Lung microvascular endothelial cell (primary cell): ENCODE measurements around the gene QRICH2. TPM values are rescaled to one million over a fixed set of nuclear protein-coding genes. Genes with fewer than 3 reads are reported as not detected.
A peak's percentile ranks its signal among the peaks of the same experiment; 100 is the strongest.
"Not testable (repeated sequence)": the region's sequence is repeated elsewhere in the genome, so short reads cannot be mapped to it uniquely, and the experiment has no call there.

Experiments used
- DNase-seq, 2 donors: peaks; one replicate each; pipeline versions ENCODE4 v3.0.0 to v3.0.0-alpha.2; 2010; ENCODE audit warnings: low read depth in 2 of 2
- total RNA-seq: library from RNA; depleted of rRNA; stranded (reverse); fragments of >200 nt; gene quantifications from 2 replicates; pipeline ENCODE4 v1.2.1, GENCODE V29; 2014

The QRICH2 gene
- total RNA-seq, 1 donor from 2014 or later = 12.1 TPM

DNA sequence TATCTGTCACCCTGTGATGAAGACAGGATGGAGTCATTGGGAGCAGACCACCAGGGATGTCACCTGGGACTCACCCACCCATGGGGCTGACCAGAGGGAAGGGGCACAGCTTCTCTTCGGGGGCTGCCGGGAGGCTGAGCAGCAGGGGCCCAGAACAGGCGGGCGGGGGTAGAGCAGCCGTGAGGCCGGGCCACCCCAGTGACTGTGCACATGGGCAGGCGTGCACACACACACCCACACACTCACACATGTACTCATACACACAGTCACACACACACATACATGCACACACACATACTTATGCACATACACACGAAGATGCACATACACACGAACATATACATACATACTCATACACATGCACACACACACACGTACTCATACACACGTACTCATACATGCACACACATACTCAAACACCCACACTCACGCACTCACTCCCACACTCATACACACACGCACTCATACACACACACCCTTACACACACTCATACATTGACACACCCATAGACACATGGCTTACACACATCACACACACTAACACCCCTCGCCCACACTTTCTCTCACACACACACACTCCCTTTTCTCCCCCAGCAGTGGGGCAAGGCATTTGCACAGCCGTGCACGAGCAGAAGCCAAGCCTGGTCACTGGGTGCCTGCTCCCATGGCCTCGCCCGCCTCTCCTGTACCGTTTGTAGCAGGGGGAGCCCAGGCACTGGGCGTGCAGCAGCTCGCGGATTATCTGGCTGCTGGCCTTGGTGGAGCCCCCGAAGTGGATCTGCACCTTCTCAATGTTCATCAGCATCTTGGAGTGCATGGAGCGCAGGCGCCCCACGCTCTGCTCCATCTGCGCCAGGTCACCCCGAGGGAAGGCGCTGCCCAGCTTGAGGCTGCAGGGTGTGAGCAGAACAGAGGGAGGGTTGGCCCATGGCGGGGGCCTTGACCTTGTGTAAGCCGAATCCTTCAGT is 30.5 kb downstream of the QRICH2 start:
- no peak for DNase-seq

DNA sequence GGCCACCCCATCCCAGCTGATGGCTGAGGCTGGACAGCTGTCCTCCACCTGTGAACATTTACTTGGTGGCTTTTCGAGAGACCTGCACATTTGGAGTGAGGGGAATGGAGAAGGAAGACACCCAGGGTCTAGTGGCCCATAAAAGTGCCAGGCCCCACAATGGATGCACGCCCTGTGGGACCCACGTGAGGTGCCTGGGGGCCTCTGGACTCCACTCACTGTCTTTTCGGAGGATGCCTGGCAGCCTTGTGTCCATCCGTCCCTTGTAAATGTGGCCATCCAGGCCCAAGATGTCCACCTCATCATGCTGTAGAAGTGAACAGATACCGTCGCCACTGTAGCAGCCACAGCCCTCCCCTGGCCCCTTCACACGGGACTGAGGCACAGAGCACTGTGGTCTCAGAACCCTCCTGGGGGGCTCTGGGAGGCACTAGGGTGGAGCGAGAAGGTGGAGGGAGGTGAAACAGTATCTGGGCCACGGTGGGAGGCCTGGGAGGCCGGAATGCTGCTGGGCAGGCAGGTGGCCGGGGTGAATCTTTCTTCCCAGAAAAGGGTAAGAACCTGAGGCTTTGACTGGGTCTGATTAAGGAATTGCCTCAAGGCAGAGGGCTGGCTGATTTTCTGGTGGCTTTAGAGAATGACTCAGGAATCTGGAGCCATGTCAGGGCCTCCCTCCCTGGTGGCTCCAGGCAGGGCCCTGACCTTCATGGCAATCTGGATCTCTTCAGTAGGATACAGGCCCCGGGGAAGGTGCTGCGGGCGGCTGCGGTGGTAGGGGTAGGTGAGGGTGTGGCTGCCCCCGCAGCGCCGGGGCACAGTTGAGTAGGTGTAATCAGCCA is 31.4 kb downstream of the QRICH2 start:
- no peak for DNase-seq

DNA sequence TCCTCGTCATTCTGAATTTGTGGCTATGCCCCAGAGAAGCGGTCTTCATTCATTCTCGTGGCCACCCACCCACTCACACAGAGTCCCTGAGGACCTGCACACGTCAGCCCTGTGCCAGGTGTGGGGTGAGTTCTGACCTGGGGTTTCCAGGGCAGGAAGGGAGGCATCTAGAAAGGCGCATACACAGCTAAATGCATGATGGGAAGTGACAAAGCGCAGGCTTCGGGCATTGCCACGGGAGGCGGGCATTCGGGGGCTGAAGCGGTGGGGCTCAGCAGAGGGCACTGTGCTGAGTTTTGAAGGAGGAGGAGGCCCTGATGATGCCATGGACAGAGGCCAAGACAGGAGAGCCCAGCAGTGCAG is 32.0 kb downstream of the QRICH2 start:
- no peak for DNase-seq

DNA sequence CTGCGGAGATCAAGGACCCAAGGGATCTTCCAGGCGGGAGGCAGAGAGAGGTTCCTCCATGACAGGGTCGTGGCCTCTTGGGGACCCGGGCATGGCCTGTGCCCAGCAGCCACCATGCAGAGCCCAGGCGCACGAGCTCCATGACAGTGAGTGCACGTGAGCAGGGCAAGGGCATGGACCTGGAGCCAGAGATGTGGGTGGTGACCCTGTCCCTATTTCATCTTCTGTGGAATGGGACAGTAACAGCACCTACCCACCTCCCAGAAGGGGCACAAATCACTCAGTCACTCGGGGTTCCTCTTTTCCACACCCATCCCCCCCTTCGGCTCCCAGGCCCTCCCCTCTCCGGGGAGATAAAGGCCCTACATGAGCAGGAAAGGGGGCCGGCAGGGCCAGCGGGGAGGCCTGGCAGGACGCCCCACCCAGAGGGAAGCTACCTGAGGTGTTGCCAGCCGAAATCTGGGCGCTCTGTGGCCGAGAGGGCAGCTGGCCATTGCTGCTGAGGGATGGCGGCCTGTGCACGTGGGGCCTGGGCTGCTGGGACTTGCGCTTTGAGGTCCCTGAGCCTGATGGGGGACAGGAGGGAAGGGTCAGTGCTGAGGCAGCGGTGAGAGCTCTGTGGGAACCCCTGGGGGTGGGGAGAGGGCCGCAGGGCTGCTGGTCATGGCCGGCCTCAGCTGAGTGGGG is 32.6 kb downstream of the QRICH2 start:
- no peak for DNase-seq

GRCh38 chr17:76274112-76274956 is 33.7 kb downstream of the QRICH2 start:
- peak in 1 of 2 donors; percentile 1 for DNase-seq

DNA sequence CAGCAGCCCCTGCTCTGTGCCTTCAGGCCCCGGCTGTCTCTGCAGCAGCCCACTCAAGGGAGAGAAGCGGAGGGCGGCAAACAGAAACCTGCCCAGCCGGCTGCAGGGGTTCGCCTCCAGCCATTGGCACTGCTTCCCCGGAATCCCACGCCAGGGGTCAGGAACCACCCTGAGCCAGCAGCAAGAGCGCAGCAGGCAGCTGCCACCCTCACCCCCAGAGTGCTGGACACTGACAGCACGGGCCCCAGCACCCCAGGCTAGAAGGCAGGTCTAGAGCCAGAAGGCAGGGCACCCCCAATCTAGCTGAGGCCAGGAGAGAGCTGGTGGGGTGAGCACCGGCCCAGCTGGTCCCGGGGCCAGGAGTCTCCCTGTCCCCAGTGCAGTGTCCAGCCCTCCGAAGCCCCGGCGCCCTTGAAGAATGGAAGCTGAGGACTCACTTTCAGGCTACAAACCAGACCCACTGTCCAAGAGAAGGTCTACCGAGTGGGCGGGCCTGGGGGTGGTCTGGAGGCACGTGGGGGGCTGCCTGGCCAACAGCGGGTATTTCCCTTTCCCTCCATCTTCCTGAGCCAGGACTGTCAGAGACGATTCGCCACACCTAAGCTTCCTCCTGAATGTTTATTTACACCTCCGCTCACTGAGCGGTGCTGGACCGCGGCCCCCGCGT is 34.5 kb downstream of the QRICH2 start:
- DNase-seq = no peak

GRCh38 chr17:76272541-76273444 is 35.3 kb downstream of the QRICH2 start:
- no peak for DNase-seq

- DNase-seq = peak in 1 of 2 donors; percentile 50
These were observed 36.2 kb downstream of the QRICH2 start for GRCh38 chr17:76271669-76272540.

- DNase-seq = no peak
These were observed 37.1 kb downstream of the QRICH2 start for GRCh38 chr17:76270770-76271668.

DNA sequence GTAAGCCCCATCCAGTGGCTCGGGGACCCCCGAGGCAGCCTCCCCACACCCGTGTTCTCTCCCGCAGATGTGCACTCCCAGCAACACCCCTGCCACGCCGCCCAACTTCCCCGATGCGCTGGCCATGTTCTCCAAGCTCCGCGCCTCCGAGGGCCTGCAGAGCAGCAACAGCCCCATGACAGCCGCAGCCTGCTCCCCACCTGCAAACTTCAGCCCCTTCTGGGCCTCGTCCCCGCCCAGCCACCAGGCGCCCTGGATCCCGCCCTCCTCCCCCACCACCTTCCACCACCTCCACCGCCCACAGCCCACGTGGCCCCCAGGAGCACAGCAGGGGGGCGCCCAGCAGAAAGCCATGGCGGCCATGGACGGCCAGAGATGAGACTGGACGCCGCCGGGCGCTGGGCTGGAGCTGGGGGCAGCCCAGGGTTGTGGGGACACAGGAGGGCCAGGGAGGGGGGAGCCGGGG is 37.9 kb downstream of the QRICH2 start:
- DNase-seq = no peak

- DNase-seq = peak in 1 of 2 donors; percentile 0
These were observed 38.8 kb downstream of the QRICH2 start for GRCh38 chr17:76268991-76269981.

DNA sequence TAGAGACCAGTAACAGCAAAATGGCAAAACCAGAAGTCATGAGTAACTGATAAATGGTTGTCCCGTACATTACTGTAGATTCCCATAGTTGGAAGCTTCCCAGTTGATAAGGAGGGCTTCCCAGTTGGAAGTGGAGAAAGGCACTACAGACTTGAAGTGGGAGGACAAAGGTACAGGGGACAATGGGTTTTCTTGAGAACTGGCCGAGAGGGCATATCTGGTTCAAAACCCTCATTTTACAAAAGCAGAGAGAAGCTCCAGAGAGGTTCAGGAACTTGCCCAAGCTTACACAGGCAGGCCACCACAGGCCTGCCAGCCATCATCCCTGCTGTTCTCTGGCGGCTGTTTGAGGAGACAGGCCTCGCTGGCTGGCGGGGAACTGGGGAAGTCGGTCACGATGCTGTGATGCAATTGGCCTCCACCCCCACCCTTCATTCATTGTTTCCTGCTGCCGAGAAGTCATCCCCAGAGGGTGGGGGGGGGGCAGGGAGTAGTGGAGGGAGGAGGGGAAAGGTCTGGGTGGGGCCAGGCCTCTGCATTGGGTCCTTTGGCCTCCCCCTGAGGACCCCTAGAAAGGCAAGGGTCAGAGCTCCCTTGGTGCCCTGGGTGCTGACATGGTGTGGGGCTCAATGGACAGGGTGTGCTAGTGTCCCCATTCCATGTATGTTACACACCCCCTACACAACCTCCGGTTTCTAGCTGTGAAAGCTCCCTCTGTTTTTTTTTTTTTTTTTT is 39.9 kb downstream of the QRICH2 start:
- DNase-seq = peak; percentile 86 to 87

GRCh38 chr17:76267581-76268001 is 40.5 kb downstream of the QRICH2 start:
- not testable (repeated sequence) for DNase-seq

- no peak for DNase-seq
These were observed 41.0 kb downstream of the QRICH2 start for GRCh38 chr17:76267051-76267576.
